Nephron progenitor cell (in vitro differentiated cells): ENCODE measurements around the gene LTA.
"Not testable (repeated sequence)": the region's sequence is repeated elsewhere in the genome, so short reads cannot be mapped to it uniquely, and the experiment has no call there.

Source experiments
- DNase-seq: peaks from one replicate; pipeline ENCODE4 v3.0.0; 2021
- H3K27ac Mint-ChIP-seq: 2 replicates; pipeline ENCODE4 v1.8.0; 2021; ENCODE audit warnings: mild to moderate bottlenecking, moderate library complexity, mixed read lengths
- H3K27me3 Mint-ChIP-seq: 2 replicates; pipeline ENCODE4 v1.8.0; 2021; ENCODE audit warnings: mild to moderate bottlenecking, low read depth, mixed read lengths; ENCODE audit not compliant: poor library complexity
- H3K36me3 Mint-ChIP-seq: 2 replicates; pipeline ENCODE4 v1.8.0; 2021; ENCODE audit warnings: low read depth, mixed read lengths
- H3K4me1 Mint-ChIP-seq: 2 replicates; pipeline ENCODE4 v1.8.0; 2021; ENCODE audit warnings: mixed read lengths
- H3K4me3 Mint-ChIP-seq: 2 replicates; pipeline ENCODE4 v1.8.0; 2021; ENCODE audit warnings: mild to moderate bottlenecking, moderate library complexity, mixed read lengths
- H3K9me3 Mint-ChIP-seq: 2 replicates; pipeline ENCODE4 v1.8.0; 2021; ENCODE audit warnings: mild to moderate bottlenecking, moderate library complexity, mixed read lengths
- CTCF ChIP-seq: fragments of 200-600 bp; sonication (generic); IDR thresholded peaks from 2 replicates; pipeline ENCODE4 v1.5.0; 2021; ENCODE audit warnings: antibody characterized with exemption

LTA gene

GRCh38 chr6:31546339-31546957 lies 25.6 kb upstream of the LTA start, which contains the start of gene ATP6V1G2:
TSS of gene ATP6V1G2 (minus strand) at chr6:31546608. CDS start at chr6:31546559, 49 bp downstream.
- peak within 1 kb of the TSS; percentile 83 for H3K4me3 Mint-ChIP-seq
- peaks cover 58% of the 10 kb centered on the region for H3K4me1 Mint-ChIP-seq
- TF ChIP-seq CTCF, result peak; percentile 90

GRCh38 chr6:31546958-31547726 lies 24.9 kb upstream of the LTA start, which contains the start of gene NFKBIL1:
TSS of gene NFKBIL1 (plus strand) at chr6:31547608. CDS start at chr6:31547695, 87 bp downstream.
- H3K27me3 Mint-ChIP-seq, result peaks cover 3% of the 10 kb centered on the region

More at GRCh38 chr6:31546339-31546957, 25.6 kb upstream of the LTA start, which contains the start of gene ATP6V1G2:
- no peaks in the 10 kb centered on the region for H3K9me3 Mint-ChIP-seq
- peaks cover 28% of the 10 kb centered on the region for H3K36me3 Mint-ChIP-seq
- peaks cover 3% of the 10 kb centered on the region for H3K27me3 Mint-ChIP-seq
- peak within 1 kb of the TSS; percentile 44 for H3K27ac Mint-ChIP-seq
- DNase-seq, result peak; percentile 92

GRCh38 chr6:31547727-31548543 lies 24.2 kb upstream of the LTA start:
- peaks cover 30% of the 10 kb centered on the region for H3K36me3 Mint-ChIP-seq
- DNase-seq, result peak; percentile 21
- peaks cover 51% of the 10 kb centered on the region for H3K4me1 Mint-ChIP-seq
- TF ChIP-seq CTCF, result no peak
- H3K27me3 Mint-ChIP-seq, result peaks cover 3% of the 10 kb centered on the region
- peak overlapping the region; percentile 83 for H3K4me3 Mint-ChIP-seq
- peak overlapping the region; percentile 78 for H3K27ac Mint-ChIP-seq
- H3K9me3 Mint-ChIP-seq, result no peaks in the 10 kb centered on the region

More at GRCh38 chr6:31546958-31547726, 24.9 kb upstream of the LTA start, which contains the start of gene NFKBIL1:
- peak within 1 kb of the TSS; percentile 78 for H3K27ac Mint-ChIP-seq
- peak within 1 kb of the TSS; percentile 83 for H3K4me3 Mint-ChIP-seq
- H3K36me3 Mint-ChIP-seq, result peaks cover 30% of the 10 kb centered on the region
- peaks cover 58% of the 10 kb centered on the region for H3K4me1 Mint-ChIP-seq
- peak; percentile 87 for DNase-seq
- no peaks in the 10 kb centered on the region for H3K9me3 Mint-ChIP-seq
- no peak for TF ChIP-seq CTCF

- no peaks in the 10 kb centered on the region for H3K9me3 Mint-ChIP-seq
- peaks cover 46% of the 10 kb centered on the region for H3K4me1 Mint-ChIP-seq
- no peak for DNase-seq
- no peak for TF ChIP-seq CTCF
- H3K4me3 Mint-ChIP-seq, result peak overlapping the region; percentile 83
- peaks cover 34% of the 10 kb centered on the region for H3K36me3 Mint-ChIP-seq
- H3K27ac Mint-ChIP-seq, result peak overlapping the region; percentile 78
- H3K27me3 Mint-ChIP-seq, result peaks cover 3% of the 10 kb centered on the region
Observed at GRCh38 chr6:31548544-31548873, 23.6 kb upstream of the LTA start.

GRCh38 chr6:31551371-31551770 lies 20.7 kb upstream of the LTA start:
- peak overlapping the region; percentile 68 for H3K27ac Mint-ChIP-seq
- H3K27me3 Mint-ChIP-seq, H3K4me3 Mint-ChIP-seq, H3K9me3 Mint-ChIP-seq: not testable (repeated sequence)
- H3K4me1 Mint-ChIP-seq, result peaks cover 26% of the 10 kb centered on the region
- peaks cover 40% of the 10 kb centered on the region for H3K36me3 Mint-ChIP-seq
- peak; percentile 35 for TF ChIP-seq CTCF
- DNase-seq, result peak; percentile 30
